ENCODE data around the gene APC. TPM values are rescaled to one million over a fixed set of nuclear protein-coding genes. Genes with fewer than 3 reads are reported as not detected.
A peak's percentile ranks its signal among the peaks of the same experiment; 100 is the strongest.

The APC gene
- total RNA-seq, 2 experiments from 2014 or later, result 22.9 to 26.2 TPM

GRCh38 chr5:112724901-112725300 is 12.8 kb upstream of the APC start:
- H3K27ac Mint-ChIP-seq, result no peak overlapping the region
- DNase-seq, result no peak
- H3K4me3 Mint-ChIP-seq, result no peak overlapping the region
- no peaks in the 10 kb centered on the region for H3K9me3 Mint-ChIP-seq (ENCODE audit: low read depth)
- H3K4me1 Mint-ChIP-seq, result peaks cover 4% of the 10 kb centered on the region
- no peak for ATAC-seq
- H3K36me3 Mint-ChIP-seq, result peaks cover 2% of the 10 kb centered on the region
- H3K27me3 Mint-ChIP-seq, result no peaks in the 10 kb centered on the region
- CTCF ChIA-PET, result interaction anchor here (1.1 kb wide), 1 partner anchor 13 kb away, joined by 5 read pairs; no protein-coding TSS in a partner anchor

- DNase-seq (no peak), ATAC-seq (no peak)
- H3K9me3 Mint-ChIP-seq (ENCODE audit: low read depth), result no peaks in the 10 kb centered on the region
- H3K4me3 Mint-ChIP-seq, result no peak overlapping the region
- no peaks in the 10 kb centered on the region for H3K36me3 Mint-ChIP-seq
- H3K4me1 Mint-ChIP-seq, result no peaks in the 10 kb centered on the region
- H3K27me3 Mint-ChIP-seq, result no peaks in the 10 kb centered on the region
- H3K27ac Mint-ChIP-seq, result no peak overlapping the region
- CTCF ChIA-PET, result interaction anchor here (1.0 kb wide), 1 partner anchor 10 kb away, joined by 3 read pairs; no protein-coding TSS in a partner anchor
Measured at GRCh38 chr5:112729630-112730029, 8.1 kb upstream of the APC start.

GRCh38 chr5:112732131-112732530 is 5.6 kb upstream of the APC start:
- CTCF ChIA-PET, result no interaction called here
- Mint-ChIP-seq H3K27ac (no peak overlapping the region), H3K4me1 (no peaks in the 10 kb centered on the region), H3K27me3 (no peaks in the 10 kb centered on the region), H3K4me3 (no peak overlapping the region), H3K9me3 (ENCODE audit: low read depth) (no peaks in the 10 kb centered on the region), H3K36me3 (no peaks in the 10 kb centered on the region)
- ATAC-seq (no peak), DNase-seq (no peak)

GRCh38 chr5:112733586-112733985 is 4.1 kb upstream of the APC start:
- Mint-ChIP-seq H3K9me3 (ENCODE audit: low read depth) (no peaks in the 10 kb centered on the region), H3K36me3 (no peaks in the 10 kb centered on the region), H3K4me1 (peaks cover 12% of the 10 kb centered on the region), H3K27me3 (no peaks in the 10 kb centered on the region), H3K27ac (no peak overlapping the region), H3K4me3 (no peak overlapping the region)
- CTCF ChIA-PET, result interaction anchor here (1.5 kb wide), 1 partner anchor 26 kb away, joined by 3 read pairs; no protein-coding TSS in a partner anchor
- DNase-seq (no peak), ATAC-seq (no peak)

- DNase-seq (no peak), ATAC-seq (no peak)
- Mint-ChIP-seq H3K27me3 (no peaks in the 10 kb centered on the region), H3K4me1 (peaks cover 12% of the 10 kb centered on the region), H3K27ac (no peak overlapping the region), H3K36me3 (no peaks in the 10 kb centered on the region), H3K9me3 (ENCODE audit: low read depth) (no peaks in the 10 kb centered on the region), H3K4me3 (no peak overlapping the region)
- CTCF ChIA-PET, result interaction anchor here (1.3 to 1.6 kb wide), 3 partner anchors 9 to 27 kb away, joined by 3 to 5 read pairs (median 4); no protein-coding TSS in a partner anchor
Measured at GRCh38 chr5:112734597-112734996, 3.1 kb upstream of the APC start.

- CTCF ChIA-PET, result interaction anchor here (1.3 to 1.6 kb wide), 3 partner anchors 8 to 16 kb away, joined by 3 to 5 read pairs (median 4); no protein-coding TSS in a partner anchor
- H3K36me3 Mint-ChIP-seq, result no peaks in the 10 kb centered on the region
- ATAC-seq, result no peak
- peaks cover 12% of the 10 kb centered on the region for H3K4me1 Mint-ChIP-seq
- no peak for DNase-seq
- H3K9me3 Mint-ChIP-seq (ENCODE audit: low read depth), result no peaks in the 10 kb centered on the region
- H3K27me3 Mint-ChIP-seq, result no peaks in the 10 kb centered on the region
- H3K27ac Mint-ChIP-seq, result no peak overlapping the region
- H3K4me3 Mint-ChIP-seq, result no peak overlapping the region
Measured at GRCh38 chr5:112735702-112736101, 2.0 kb upstream of the APC start.

- peaks cover 12% of the 10 kb centered on the region for H3K4me1 Mint-ChIP-seq
Measured at GRCh38 chr5:112737070-112737462, 619 bp upstream of the APC start.

GRCh38 chr5:112738191-112738560 is 491 bp downstream of the APC start:
- Mint-ChIP-seq H3K27me3 (no peaks in the 10 kb centered on the region), H3K9me3 (ENCODE audit: low read depth) (no peaks in the 10 kb centered on the region), H3K27ac (peak overlapping the region; percentile 79), H3K4me3 (peak overlapping the region; percentile 90), H3K36me3 (peaks cover 2% of the 10 kb centered on the region), H3K4me1 (peaks cover 17% of the 10 kb centered on the region)
- CTCF ChIA-PET, result interaction anchor here (1.0 to 2.1 kb wide), 2 partner anchors 14 to 30 kb away, joined by 5 to 11 read pairs; no protein-coding TSS in a partner anchor
- DNase-seq (no peak), ATAC-seq (no peak)

More at GRCh38 chr5:112737070-112737462, 619 bp upstream of the APC start:
- Mint-ChIP-seq H3K27me3 (no peaks in the 10 kb centered on the region), H3K27ac (no peak overlapping the region), H3K9me3 (ENCODE audit: low read depth) (no peaks in the 10 kb centered on the region), H3K4me3 (peak overlapping the region; percentile 90), H3K36me3 (no peaks in the 10 kb centered on the region)
- ATAC-seq, result no peak
- DNase-seq, result no peak
- CTCF ChIA-PET, result interaction anchor here (0.9 to 2.1 kb wide), 2 partner anchors 22 to 28 kb away, joined by 3 to 11 read pairs; no protein-coding TSS in a partner anchor

GRCh38 chr5:112742424-112742823 is 4.7 kb downstream of the APC start:
- H3K27me3 Mint-ChIP-seq, result no peaks in the 10 kb centered on the region
- DNase-seq (no peak), ATAC-seq (no peak)
- peaks cover 17% of the 10 kb centered on the region for H3K4me1 Mint-ChIP-seq
- no peak overlapping the region for H3K4me3 Mint-ChIP-seq
- H3K36me3 Mint-ChIP-seq, result peaks cover 2% of the 10 kb centered on the region
- CTCF ChIA-PET, result no interaction called here
- no peaks in the 10 kb centered on the region for H3K9me3 Mint-ChIP-seq (ENCODE audit: low read depth)
- no peak overlapping the region for H3K27ac Mint-ChIP-seq

GRCh38 chr5:112743631-112744030 is 5.9 kb downstream of the APC start:
- CTCF ChIA-PET, result interaction anchor here (1.0 to 1.6 kb wide), 2 partner anchors 8 to 14 kb away, joined by 3 to 5 read pairs; no protein-coding TSS in a partner anchor
- Mint-ChIP-seq H3K9me3 (ENCODE audit: low read depth) (no peaks in the 10 kb centered on the region), H3K27ac (no peak overlapping the region), H3K27me3 (no peaks in the 10 kb centered on the region), H3K4me3 (no peak overlapping the region), H3K4me1 (peaks cover 7% of the 10 kb centered on the region), H3K36me3 (peaks cover 2% of the 10 kb centered on the region)
- ATAC-seq (no peak), DNase-seq (no peak)

GRCh38 chr5:112752335-112752734 is 14.7 kb downstream of the APC start:
- H3K4me1 Mint-ChIP-seq, result no peaks in the 10 kb centered on the region
- CTCF ChIA-PET, result no interaction called here
- H3K9me3 Mint-ChIP-seq (ENCODE audit: low read depth), result no peaks in the 10 kb centered on the region
- no peak overlapping the region for H3K27ac Mint-ChIP-seq
- no peak for ATAC-seq
- H3K27me3 Mint-ChIP-seq, result no peaks in the 10 kb centered on the region
- H3K4me3 Mint-ChIP-seq, result no peak overlapping the region
- peaks cover 2% of the 10 kb centered on the region for H3K36me3 Mint-ChIP-seq
- no peak for DNase-seq

GRCh38 chr5:112755703-112756102 is 18.0 kb downstream of the APC start:
- CTCF ChIA-PET, result interaction anchor here (0.9 to 1.6 kb wide), 2 partner anchors 204 to 581 kb away, joined by 3 to 5 read pairs; no protein-coding TSS in a partner anchor
- Mint-ChIP-seq H3K9me3 (ENCODE audit: low read depth) (no peaks in the 10 kb centered on the region), H3K27ac (no peak overlapping the region), H3K4me3 (no peak overlapping the region), H3K4me1 (peaks cover 2% of the 10 kb centered on the region), H3K27me3 (no peaks in the 10 kb centered on the region), H3K36me3 (peaks cover 2% of the 10 kb centered on the region)
- ATAC-seq (no peak), DNase-seq (no peak)

- peak; percentile 77 for ATAC-seq
- Mint-ChIP-seq H3K4me1 (peaks cover 2% of the 10 kb centered on the region), H3K9me3 (ENCODE audit: low read depth) (no peaks in the 10 kb centered on the region), H3K27ac (peak overlapping the region; percentile 59), H3K36me3 (peaks cover 2% of the 10 kb centered on the region), H3K4me3 (no peak overlapping the region), H3K27me3 (no peaks in the 10 kb centered on the region)
- CTCF ChIA-PET, result interaction anchor here (0.6 to 4.0 kb wide), 36 partner anchors 9 to 597 kb away, joined by 3 to 27 read pairs (median 4); partner anchors contain the start of gene REEP5
- no peak for DNase-seq
Measured at GRCh38 chr5:112757468-112758208, 20.0 kb downstream of the APC start.

GRCh38 chr5:112758676-112759075 is 21.0 kb downstream of the APC start:
- no peaks in the 10 kb centered on the region for H3K9me3 Mint-ChIP-seq (ENCODE audit: low read depth)
- peaks cover 2% of the 10 kb centered on the region for H3K36me3 Mint-ChIP-seq
- DNase-seq (no peak), ATAC-seq (no peak)
- no peak overlapping the region for H3K4me3 Mint-ChIP-seq
- H3K27me3 Mint-ChIP-seq, result no peaks in the 10 kb centered on the region
- CTCF ChIA-PET, result interaction anchor here (0.6 to 4.0 kb wide), 14 partner anchors 10 to 582 kb away, joined by 3 to 27 read pairs (median 5); partner anchors contain the start of gene REEP5
- no peak overlapping the region for H3K27ac Mint-ChIP-seq
- peaks cover 2% of the 10 kb centered on the region for H3K4me1 Mint-ChIP-seq

All from activated CD8-positive, alpha-beta memory T cell treated with anti-CD3 and anti-CD28 coated beads, Interleukin-2, amount 10 ng/mL, durations not matched to agents 7 days and 5 days (primary cell).